Astrocyte of the hippocampus (primary cell): ENCODE measurements around the gene ZBTB32.
A peak's percentile ranks its signal among the peaks of the same experiment; 100 is the strongest.

Experiments used
- DNase-seq: peaks from one replicate; pipeline ENCODE4 v3.0.0; 2011; ENCODE audit warnings: low read depth, low spot score

Gene ZBTB32

GRCh38 chr19:35695895-35696422, 8.4 kb upstream of the ZBTB32 start:
- DNase-seq, result no peak

DNA sequence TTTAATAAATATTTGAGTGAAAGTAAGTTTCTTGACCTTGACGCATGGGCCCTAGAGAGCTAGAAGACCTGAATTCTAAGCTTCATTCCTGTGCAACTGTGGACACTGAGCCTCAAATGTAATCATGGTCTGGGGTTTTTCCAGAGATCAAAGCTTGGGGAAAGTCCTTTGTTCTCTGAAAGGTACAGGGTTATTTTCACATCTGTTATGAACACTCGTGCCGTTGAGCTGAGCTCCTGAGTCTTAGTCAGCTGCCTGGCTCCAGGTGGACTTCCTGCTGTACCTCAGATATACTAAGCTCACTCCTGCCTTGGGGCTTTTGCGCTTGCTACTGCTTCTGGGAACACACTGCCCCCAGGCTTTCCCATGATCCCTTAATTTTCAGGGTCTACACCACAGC, 7.5 kb upstream of the ZBTB32 start:
- DNase-seq, result no peak

GRCh38 chr19:35702223-35703012, 1.9 kb upstream of the ZBTB32 start:
- peak; percentile 99 for DNase-seq

DNA sequence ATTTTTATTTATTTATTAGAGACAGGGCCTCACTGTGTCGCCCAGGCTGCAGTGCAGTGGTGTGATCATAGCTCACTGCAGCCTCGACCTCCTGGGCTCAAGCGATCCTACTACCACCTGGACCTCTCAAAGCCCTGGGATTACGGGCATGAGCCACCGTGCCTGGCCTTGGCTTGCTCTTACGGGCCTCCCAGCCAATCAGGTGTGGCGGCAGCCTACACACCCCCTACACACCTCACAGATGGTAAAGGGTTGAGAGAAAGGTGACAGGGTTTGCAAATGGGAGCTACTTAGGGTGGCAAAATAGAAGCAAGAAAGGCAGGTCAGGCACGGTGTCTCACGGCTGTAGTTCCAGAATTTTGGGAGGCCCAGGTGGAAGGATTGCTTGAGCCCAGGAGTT, 1.0 kb upstream of the ZBTB32 start:
- no peak for DNase-seq

DNA sequence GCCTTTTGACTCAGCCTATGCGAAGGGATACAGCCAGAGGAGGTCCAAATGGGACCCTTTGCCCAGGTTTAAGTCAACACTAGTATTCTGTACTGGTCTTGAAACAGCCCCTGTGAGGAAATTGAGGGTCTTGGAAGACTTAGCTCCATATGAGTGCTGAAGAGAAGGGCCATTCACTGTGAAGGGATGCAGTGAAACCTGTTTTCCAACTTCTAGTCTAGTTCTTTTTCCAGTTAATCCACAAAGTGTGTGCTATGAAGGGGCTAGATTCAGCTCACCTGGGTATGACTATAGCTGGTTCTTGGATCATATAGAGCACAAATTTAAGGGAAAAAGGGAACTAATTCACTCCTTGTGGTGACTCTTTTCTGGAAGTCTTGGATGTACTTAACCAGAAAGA, 4.0 kb downstream of the ZBTB32 start:
- no peak for DNase-seq

DNA sequence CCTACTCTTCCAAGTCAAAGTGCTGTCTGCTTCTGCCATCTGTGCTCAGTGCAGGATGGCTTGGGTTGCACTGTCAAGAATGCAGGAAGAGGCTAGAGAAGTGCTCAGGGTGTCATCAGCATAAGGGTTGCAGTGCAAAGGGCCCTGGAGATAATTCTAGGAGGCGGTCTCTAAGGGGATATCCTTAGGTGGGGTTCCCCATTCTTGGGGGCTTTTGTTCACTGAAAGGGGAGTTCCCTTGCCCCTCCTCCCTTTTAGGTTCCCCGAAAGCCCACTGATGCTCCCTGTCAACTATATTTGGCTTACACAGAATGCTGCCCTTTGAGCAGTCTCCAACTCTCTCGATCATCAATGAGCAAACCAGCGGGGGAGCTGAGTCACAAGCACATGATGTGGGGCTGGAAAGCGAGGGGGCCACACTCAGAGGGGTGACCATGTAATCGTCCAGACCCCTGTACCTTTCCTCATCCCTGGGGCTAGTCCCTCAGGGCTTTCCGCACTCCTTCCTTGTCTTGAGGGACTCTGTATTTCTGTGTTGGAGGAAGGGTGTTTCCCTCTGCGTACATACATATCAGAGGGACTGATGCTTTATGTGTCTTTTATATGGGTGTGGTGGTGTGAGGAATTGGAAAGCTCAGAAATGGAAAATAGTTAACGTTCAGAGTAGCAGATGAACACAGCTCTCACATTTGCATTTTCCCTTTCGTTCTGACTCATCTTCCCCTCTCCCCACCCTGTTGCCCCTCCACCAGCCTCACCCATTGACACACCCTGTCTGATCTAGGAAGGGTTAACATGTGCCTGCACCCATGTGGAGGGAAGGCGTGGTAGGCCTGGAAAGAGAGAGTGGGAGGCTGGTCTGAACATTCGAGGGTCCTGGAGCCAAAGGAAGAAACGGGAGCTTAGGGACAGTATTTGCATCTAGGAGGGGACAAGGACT, 6.7 kb downstream of the ZBTB32 start:
- no peak for DNase-seq

- DNase-seq, result no peak
Measured at GRCh38 chr19:35712567-35713505, 8.5 kb downstream of the ZBTB32 start.

- DNase-seq, result no peak
Measured at GRCh38 chr19:35713506-35713850, 9.1 kb downstream of the ZBTB32 start.

DNA sequence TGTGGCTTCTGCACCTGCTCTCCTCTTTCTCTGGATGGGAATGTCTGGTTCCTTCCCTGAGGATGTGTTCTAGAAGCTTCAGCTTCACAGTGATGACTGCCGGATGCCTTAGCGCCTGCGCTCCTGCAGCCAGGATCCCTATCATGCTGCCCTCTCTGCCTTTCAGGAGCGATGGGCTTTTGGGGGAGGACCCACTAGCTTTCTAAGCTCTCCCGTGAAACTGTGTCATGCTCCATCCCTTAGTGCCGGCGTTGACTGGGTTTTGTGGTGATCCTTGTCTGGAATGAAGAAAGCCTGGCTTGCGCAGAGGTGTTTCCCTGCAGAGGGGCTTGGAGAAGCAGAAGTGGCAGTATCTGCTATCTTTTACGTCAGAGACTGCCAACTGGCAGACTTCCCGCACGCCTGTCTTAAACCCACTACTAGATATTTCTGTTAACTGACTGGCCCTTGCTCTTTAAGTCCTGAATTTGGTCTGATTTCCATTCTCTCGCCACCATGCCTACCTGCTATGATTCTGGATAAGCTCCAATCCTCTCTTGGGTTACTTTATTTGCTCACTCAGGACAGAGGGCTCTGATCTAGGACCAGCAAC, 9.6 kb downstream of the ZBTB32 start:
- no peak for DNase-seq

DNA sequence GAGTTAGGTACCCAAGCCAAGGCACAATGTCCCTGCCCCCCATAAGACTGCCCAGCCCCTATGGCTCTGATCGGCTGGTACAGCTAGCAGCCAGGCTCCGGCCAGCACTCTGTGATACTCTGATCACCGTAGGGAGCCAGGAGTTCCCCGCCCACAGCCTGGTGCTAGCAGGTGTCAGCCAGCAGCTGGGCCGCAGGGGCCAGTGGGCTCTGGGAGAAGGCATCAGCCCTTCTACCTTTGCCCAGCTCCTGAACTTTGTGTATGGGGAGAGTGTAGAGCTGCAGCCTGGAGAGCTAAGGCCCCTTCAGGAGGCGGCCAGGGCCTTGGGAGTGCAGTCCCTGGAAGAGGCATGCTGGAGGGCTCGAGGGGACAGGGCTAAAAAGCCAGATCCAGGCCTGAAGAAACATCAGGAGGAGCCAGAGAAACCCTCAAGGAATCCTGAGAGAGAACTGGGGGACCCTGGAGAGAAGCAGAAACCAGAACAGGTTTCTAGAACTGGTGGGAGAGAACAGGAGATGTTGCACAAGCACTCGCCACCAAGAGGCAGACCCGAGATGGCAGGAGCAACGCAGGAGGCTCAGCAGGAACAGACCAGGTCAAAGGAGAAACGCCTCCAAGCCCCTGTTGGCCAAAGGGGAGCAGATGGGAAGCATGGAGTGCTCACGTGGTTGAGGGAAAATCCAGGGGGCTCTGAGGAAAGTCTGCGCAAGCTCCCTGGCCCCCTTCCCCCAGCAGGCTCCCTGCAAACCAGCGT, 10.4 kb downstream of the ZBTB32 start:
- no peak for DNase-seq

DNA sequence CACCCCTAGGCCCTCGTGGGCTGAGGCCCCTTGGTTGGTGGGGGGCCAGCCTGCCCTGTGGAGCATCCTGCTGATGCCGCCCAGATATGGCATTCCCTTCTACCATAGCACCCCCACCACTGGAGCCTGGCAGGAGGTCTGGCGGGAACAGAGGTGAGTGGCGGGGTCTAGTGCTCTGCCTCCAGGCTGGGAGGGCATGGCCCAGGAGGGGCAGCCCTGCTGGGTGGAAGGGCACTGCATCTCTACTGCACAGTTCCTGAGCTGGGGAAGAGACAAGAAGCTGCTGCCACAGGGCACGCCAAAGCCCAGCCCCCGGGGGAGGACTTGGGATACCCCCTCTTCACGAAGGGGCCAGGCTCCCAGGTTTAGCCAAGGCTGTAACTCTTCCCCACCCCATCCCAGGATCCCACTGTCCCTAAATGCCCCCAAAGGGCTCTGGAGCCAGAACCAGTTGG, 11.0 kb downstream of the ZBTB32 start:
- no peak for DNase-seq

DNA sequence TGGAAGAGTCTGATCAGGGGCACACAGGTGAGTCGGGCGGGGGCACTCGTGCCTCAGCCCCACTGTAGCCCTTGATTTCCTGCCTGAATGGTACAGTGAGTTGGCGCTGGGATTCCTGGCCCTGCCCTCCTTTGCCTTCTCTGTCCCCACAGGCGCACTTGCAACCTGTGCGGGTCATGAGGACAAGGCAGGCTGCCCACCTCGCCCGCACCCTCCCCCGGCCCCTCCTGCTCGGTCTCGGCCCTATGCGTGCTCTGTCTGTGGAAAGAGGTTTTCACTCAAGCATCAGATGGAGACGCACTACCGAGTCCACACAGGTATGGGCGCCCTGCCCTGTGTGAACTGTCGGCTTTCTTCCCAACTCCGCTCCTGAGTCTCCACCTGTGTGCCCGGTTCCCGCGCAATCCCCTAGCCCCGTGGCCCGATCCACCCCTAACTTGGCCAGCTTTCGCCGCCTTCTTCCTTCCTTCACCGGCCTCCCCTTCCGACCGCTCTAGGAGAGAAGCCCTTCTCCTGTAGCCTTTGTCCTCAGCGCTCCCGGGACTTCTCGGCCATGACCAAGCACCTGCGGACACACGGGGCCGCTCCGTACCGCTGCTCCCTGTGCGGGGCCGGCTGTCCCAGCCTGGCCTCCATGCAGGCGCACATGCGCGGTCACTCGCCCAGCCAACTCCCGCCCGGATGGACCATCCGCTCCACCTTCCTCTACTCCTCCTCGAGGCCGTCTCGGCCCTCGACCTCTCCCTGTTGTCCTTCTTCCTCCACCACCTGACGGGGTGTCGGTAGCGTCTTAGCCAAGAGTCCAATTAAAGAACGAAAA, 11.8 kb downstream of the ZBTB32 start:
- DNase-seq, result peak; percentile 77

- DNase-seq, result peak; percentile 92
Measured at GRCh38 chr19:35716801-35717664, 12.7 kb downstream of the ZBTB32 start.

DNA sequence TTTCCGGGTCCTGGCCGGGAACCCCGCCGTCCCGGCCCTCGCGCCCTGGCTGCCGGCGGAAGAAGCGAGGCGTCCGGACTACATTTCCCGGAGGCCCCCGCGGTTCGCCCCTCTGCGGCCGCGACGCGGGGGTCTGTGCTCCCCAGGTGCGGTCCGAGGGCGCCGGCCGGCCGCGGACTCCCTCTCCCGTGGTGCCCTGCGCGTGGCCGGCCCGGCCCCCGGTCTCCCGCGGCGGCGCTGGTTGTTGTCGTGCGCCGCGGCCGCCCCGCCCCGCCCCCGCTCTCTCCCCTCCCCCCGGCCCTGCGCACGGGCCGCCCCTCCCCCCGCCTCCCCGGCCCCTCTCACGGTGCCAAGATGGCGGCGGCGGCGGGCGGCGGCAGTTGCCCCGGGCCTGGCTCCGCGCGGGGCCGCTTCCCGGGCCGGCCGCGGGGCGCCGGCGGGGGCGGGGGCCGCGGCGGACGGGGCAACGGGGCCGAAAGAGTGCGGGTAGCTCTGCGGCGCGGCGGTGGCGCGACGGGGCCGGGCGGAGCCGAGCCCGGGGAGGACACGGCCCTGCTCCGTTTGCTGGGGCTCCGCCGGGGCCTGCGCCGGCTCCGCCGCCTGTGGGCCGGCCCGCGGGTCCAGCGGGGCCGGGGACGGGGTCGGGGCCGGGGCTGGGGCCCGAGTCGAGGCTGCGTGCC, 13.4 kb downstream of the ZBTB32 start, which contains the start of gene KMT2B:
KMT2B (plus strand) TSS at position 339 of the 680 bp plus-strand sequence; CDS start at position 355, 16 bp downstream.
- DNase-seq, result peak; percentile 98

GRCh38 chr19:35718345-35719041, 14.1 kb downstream of the ZBTB32 start:
- peak; percentile 51 for DNase-seq

GRCh38 chr19:35719402-35720162, 15.2 kb downstream of the ZBTB32 start:
- DNase-seq, result no peak
